ENCODE results near the gene RPRD1B. TPM values are rescaled to one million over a fixed set of nuclear protein-coding genes. Genes with fewer than 3 reads are reported as not detected.

Gene RPRD1B
- total and polyA plus RNA-seq, 2 of the 13 experiments (the other 11 are each of a cell fraction or from before 2014, with no cell fraction given) = 31.1 to 41.5 TPM

DNA sequence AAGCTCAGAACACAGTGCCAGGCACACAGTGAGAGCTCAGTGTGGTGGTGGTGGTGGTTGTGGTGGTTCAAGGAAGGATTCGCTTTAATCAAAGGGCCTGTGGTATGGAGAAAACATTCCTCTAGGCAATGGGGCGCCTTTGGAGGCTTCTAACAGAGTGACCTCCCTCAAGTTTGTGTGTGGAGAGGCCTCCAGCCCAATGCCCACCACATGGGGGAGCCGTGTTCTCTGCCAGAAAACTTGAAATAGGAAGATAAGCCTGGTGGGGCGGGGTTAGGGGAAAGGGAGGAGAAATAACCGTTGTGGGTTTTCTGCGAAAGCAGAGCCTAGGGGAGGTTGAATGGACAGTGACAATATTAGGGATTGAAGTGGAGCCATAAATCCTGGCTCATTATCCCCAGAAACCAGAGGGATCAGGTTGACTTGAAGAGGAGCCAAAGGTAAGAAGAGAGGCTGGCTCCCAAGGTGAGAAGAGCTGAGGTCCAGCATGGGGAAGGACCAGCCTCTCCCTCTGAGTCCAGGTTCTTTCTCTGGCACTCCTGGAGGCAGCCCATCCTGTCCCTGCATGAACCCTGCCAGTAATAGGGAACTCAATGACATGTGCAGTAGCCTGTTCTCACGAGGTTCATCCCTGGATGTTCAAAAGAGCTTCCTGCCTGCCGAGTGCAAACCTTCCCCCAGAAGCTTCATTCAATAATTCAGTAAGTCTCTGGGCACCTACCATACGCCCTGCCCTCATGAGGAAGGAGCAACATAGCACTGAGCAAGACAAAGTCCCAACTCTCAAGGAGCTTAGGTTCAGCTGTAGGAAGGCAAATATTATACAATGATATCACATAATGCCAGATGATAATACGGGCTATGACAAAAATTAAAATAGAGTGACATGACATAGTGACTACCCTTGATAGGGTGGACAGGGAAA, 80.1 kb downstream of the RPRD1B start:
- 51% methylated on average over 10 of the region's 10 CpGs for WGBS (ENCODE audit: low lambda C conversion rate)
- H3K4me1 ChIP-seq (ENCODE audit: insufficient read depth, low read length) = peaks cover 51% of the 10 kb centered on the region
- ATAC-seq (peak; percentile 73), DNase-seq (ENCODE audit: low spot score) (peak; percentile 78), FAIRE-seq (peak; percentile 51)
- no peaks in the 10 kb centered on the region for H3K79me2 ChIP-seq (ENCODE audit: insufficient read depth, low read length)
- H3K9me3 ChIP-seq (ENCODE audit: low read length) = no peaks in the 10 kb centered on the region
- POLR2A ChIA-PET = interaction anchor here (0.7 to 3.7 kb wide), 6 partner anchors 9 to 108 kb away, joined by 3 to 21 read pairs (median 6); no protein-coding TSS in a partner anchor
- peak overlapping the region; percentile 45 for H3K4me2 ChIP-seq (ENCODE audit: low read depth, low read length)
- no peak overlapping the region for H3K27ac ChIP-seq (ENCODE audit: extremely low read length, insufficient read depth, low read length)
- no peak overlapping the region for H2AFZ ChIP-seq (ENCODE audit: low read length)
- H3K4me3 ChIP-seq (replicated peaks in 1 of 3; ENCODE audit: insufficient read depth in 1 of 3, low read depth in 2 of 3, low read length in 3 of 3) = no peak overlapping the region
- BruUV-seq (replicated peaks) = no TSS peak
- H3K27me3 ChIP-seq (ENCODE audit: control insufficient read depth in 1 of 2, insufficient read depth in 2 of 2, low read length in 2 of 2) = no peaks in the 10 kb centered on the region
- H3K9ac ChIP-seq (ENCODE audit: insufficient read depth, low read depth, low read length) = no peak overlapping the region
- intact Hi-C loops (cut with micrococcal nuclease; ENCODE audit: unreplicated experiment) = loop anchor here (1.0 kb wide), 1 partner anchor 52 kb away; the partner anchor contains the start of gene TGM2
- no peaks in the 10 kb centered on the region for H3K36me3 ChIP-seq (replicated peaks in 1 of 2; ENCODE audit: control insufficient read depth in 1 of 2, insufficient read depth in 2 of 2, low read length in 2 of 2)
- no peaks in the 10 kb centered on the region for H4K20me1 ChIP-seq (ENCODE audit: insufficient read depth, low read length)
- CTCF ChIA-PET (ENCODE audit: low intra/inter-chr PET ratio, low total read pairs) = interaction anchor here (1.2 to 3.0 kb wide), 2 partner anchors 52 to 109 kb away, joined by 3 to 17 read pairs; partner anchors contain the start of gene TGM2
- in situ Hi-C loops (cut with HindIII; ENCODE audit: extremely low pct_ligation_motif_present, low pct_unique_long_range_greater_than_20kb) = no loop called here
- TF ChIP-seq RARA (CRISPR knock-in tag; IDR thresholded peaks at IDR 0.05) (no peak), ZNF251 (CRISPR knock-in tag; IDR thresholded peaks at IDR 0.05) (no peak), FLYWCH1 (CRISPR knock-in tag; IDR thresholded peaks at IDR 0.05) (no peak), ZNF383 (CRISPR knock-in tag; IDR thresholded peaks at IDR 0.05; ENCODE audit: borderline replicate concordance) (no peak), KDM5A (IDR thresholded peaks at IDR 0.05; ENCODE audit: borderline replicate concordance, low read length) (no peak), RAD21 (CRISPR knock-in tag; IDR thresholded peaks at IDR 0.05) (peak; percentile 78), ZNF343 (CRISPR knock-in tag; IDR thresholded peaks at IDR 0.05) (0 out of 2 replicates have a peak, but pooled peaks have one; percentile 9)
- TF ChIP-seq, protein P1, sequence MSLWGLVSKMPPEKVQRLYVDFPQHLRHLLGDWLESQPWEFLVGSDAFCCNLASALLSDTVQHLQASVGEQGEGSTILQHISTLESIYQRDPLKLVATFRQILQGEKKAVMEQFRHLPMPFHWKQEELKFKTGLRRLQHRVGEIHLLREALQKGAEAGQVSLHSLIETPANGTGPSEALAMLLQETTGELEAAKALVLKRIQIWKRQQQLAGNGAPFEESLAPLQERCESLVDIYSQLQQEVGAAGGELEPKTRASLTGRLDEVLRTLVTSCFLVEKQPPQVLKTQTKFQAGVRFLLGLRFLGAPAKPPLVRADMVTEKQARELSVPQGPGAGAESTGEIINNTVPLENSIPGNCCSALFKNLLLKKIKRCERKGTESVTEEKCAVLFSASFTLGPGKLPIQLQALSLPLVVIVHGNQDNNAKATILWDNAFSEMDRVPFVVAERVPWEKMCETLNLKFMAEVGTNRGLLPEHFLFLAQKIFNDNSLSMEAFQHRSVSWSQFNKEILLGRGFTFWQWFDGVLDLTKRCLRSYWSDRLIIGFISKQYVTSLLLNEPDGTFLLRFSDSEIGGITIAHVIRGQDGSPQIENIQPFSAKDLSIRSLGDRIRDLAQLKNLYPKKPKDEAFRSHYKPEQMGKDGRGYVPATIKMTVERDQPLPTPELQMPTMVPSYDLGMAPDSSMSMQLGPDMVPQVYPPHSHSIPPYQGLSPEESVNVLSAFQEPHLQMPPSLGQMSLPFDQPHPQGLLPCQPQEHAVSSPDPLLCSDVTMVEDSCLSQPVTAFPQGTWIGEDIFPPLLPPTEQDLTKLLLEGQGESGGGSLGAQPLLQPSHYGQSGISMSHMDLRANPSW (CRISPR knock-in tag; IDR thresholded peaks at IDR 0.05; ENCODE audit: borderline replicate concordance) = no peak
- TF ChIP-seq, protein P2, sequence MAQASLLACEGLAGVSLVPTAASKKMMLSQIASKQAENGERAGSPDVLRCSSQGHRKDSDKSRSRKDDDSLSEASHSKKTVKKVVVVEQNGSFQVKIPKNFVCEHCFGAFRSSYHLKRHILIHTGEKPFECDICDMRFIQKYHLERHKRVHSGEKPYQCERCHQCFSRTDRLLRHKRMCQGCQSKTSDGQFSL (CRISPR knock-in tag; IDR thresholded peaks at IDR 0.05) = no peak
- TF ChIP-seq, protein P3, sequence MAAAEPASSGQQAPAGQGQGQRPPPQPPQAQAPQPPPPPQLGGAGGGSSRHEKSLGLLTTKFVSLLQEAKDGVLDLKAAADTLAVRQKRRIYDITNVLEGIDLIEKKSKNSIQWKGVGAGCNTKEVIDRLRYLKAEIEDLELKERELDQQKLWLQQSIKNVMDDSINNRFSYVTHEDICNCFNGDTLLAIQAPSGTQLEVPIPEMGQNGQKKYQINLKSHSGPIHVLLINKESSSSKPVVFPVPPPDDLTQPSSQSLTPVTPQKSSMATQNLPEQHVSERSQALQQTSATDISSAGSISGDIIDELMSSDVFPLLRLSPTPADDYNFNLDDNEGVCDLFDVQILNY (CRISPR knock-in tag; conservative IDR thresholded peaks at IDR 0.05) = no peak
- TF ChIP-seq, protein P4, sequence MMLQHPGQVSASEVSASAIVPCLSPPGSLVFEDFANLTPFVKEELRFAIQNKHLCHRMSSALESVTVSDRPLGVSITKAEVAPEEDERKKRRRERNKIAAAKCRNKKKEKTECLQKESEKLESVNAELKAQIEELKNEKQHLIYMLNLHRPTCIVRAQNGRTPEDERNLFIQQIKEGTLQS (CRISPR knock-in tag; IDR thresholded peaks at IDR 0.05) = no peak
- TF ChIP-seq, protein P5, sequence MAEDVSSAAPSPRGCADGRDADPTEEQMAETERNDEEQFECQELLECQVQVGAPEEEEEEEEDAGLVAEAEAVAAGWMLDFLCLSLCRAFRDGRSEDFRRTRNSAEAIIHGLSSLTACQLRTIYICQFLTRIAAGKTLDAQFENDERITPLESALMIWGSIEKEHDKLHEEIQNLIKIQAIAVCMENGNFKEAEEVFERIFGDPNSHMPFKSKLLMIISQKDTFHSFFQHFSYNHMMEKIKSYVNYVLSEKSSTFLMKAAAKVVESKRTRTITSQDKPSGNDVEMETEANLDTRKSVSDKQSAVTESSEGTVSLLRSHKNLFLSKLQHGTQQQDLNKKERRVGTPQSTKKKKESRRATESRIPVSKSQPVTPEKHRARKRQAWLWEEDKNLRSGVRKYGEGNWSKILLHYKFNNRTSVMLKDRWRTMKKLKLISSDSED (CRISPR knock-in tag; IDR thresholded peaks at IDR 0.05) = no peak
- TF ChIP-seq, protein P6, sequence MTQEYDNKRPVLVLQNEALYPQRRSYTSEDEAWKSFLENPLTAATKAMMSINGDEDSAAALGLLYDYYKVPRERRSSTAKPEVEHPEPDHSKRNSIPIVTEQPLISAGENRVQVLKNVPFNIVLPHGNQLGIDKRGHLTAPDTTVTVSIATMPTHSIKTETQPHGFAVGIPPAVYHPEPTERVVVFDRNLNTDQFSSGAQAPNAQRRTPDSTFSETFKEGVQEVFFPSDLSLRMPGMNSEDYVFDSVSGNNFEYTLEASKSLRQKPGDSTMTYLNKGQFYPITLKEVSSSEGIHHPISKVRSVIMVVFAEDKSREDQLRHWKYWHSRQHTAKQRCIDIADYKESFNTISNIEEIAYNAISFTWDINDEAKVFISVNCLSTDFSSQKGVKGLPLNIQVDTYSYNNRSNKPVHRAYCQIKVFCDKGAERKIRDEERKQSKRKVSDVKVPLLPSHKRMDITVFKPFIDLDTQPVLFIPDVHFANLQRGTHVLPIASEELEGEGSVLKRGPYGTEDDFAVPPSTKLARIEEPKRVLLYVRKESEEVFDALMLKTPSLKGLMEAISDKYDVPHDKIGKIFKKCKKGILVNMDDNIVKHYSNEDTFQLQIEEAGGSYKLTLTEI (CRISPR knock-in tag; conservative IDR thresholded peaks at IDR 0.05) = no peak
